ENCODE data around the gene HNF1B. TPM values are rescaled to one million over a fixed set of nuclear protein-coding genes. Genes with fewer than 3 reads are reported as not detected.

Gene HNF1B
- total RNA-seq, 1 donor from 2014 or later = 0.13 TPM

- Mint-ChIP-seq H3K9me3 (ENCODE audit: unreplicated experiment) (no peaks in the 10 kb centered on the region), H3K27me3 (ENCODE audit: unreplicated experiment) (no peaks in the 10 kb centered on the region), H3K27ac (ENCODE audit: unreplicated experiment) (no peak overlapping the region), H3K36me3 (ENCODE audit: low read depth, unreplicated experiment) (no peaks in the 10 kb centered on the region), H3K4me1 (ENCODE audit: unreplicated experiment) (no peaks in the 10 kb centered on the region), H3K4me3 (ENCODE audit: unreplicated experiment) (no peak overlapping the region)
- no peak for DNase-seq (ENCODE audit: low spot score)
- TF ChIP-seq, protein P1, sequence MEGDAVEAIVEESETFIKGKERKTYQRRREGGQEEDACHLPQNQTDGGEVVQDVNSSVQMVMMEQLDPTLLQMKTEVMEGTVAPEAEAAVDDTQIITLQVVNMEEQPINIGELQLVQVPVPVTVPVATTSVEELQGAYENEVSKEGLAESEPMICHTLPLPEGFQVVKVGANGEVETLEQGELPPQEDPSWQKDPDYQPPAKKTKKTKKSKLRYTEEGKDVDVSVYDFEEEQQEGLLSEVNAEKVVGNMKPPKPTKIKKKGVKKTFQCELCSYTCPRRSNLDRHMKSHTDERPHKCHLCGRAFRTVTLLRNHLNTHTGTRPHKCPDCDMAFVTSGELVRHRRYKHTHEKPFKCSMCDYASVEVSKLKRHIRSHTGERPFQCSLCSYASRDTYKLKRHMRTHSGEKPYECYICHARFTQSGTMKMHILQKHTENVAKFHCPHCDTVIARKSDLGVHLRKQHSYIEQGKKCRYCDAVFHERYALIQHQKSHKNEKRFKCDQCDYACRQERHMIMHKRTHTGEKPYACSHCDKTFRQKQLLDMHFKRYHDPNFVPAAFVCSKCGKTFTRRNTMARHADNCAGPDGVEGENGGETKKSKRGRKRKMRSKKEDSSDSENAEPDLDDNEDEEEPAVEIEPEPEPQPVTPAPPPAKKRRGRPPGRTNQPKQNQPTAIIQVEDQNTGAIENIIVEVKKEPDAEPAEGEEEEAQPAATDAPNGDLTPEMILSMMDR (IDR thresholded peaks at IDR 0.05; ENCODE audit: unreplicated experiment) = no peak
Observed at GRCh38 chr17:37781451-37781850, 36.6 kb upstream of the HNF1B start.

- no peak overlapping the region for H3K4me3 Mint-ChIP-seq (ENCODE audit: unreplicated experiment)
- TF ChIP-seq, protein P1 (IDR thresholded peaks at IDR 0.05; ENCODE audit: unreplicated experiment) = no peak
- no peak for DNase-seq (ENCODE audit: low spot score)
- no peaks in the 10 kb centered on the region for H3K36me3 Mint-ChIP-seq (ENCODE audit: low read depth, unreplicated experiment)
- no peaks in the 10 kb centered on the region for H3K27me3 Mint-ChIP-seq (ENCODE audit: unreplicated experiment)
- no peaks in the 10 kb centered on the region for H3K4me1 Mint-ChIP-seq (ENCODE audit: unreplicated experiment)
- no peaks in the 10 kb centered on the region for H3K9me3 Mint-ChIP-seq (ENCODE audit: unreplicated experiment)
- H3K27ac Mint-ChIP-seq (ENCODE audit: unreplicated experiment) = no peak overlapping the region
Observed at GRCh38 chr17:37779554-37779953, 34.7 kb upstream of the HNF1B start.

DNA sequence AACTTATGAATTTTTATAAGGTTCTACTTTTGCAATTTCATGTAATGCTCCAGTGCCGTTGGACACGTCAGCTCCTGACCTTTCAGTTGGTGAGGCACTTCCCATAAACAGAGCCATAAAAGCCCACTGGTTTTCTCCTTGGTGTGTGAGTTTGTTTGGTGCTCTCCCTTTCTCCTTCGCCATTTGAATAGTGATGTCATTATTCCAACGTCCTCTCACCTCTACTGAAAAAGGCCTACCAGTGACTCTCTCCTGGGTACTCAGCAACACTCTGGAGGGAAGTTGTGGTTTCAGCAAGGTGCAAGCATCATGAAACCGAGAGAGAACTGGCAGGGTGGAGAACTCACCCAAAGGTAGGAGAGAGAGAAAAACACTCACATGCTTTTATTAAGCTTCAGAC, 29.6 kb upstream of the HNF1B start:
- Mint-ChIP-seq H3K4me3 (ENCODE audit: unreplicated experiment) (no peak overlapping the region), H3K27me3 (ENCODE audit: unreplicated experiment) (peaks cover 2% of the 10 kb centered on the region), H3K4me1 (ENCODE audit: unreplicated experiment) (peaks cover 4% of the 10 kb centered on the region), H3K27ac (ENCODE audit: unreplicated experiment) (no peak overlapping the region), H3K36me3 (ENCODE audit: low read depth, unreplicated experiment) (no peaks in the 10 kb centered on the region), H3K9me3 (ENCODE audit: unreplicated experiment) (no peaks in the 10 kb centered on the region)
- DNase-seq (ENCODE audit: low spot score) = no peak
- TF ChIP-seq, protein P1 (IDR thresholded peaks at IDR 0.05; ENCODE audit: unreplicated experiment) = no peak

DNA sequence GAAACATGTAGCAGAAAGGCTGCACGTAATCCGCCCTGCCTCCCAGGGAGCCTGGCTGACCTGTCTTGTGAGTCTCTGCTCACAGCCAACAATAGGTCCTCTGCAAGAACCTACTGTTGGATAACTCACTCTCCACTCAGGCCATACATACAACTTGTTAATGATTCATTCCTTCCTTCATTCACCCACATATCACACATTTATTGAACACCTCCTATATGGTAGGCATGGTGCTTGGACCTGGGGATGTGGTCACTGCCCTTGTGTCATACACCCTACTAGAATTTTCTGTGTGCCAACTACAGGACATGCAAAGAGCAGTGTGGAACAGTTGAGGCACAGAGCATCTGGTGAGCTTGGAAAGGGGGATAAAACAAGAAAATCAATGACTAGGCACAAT, 28.1 kb upstream of the HNF1B start:
- TF ChIP-seq, protein P1 (IDR thresholded peaks at IDR 0.05; ENCODE audit: unreplicated experiment) = no peak
- Mint-ChIP-seq H3K9me3 (ENCODE audit: unreplicated experiment) (no peaks in the 10 kb centered on the region), H3K4me3 (ENCODE audit: unreplicated experiment) (no peak overlapping the region), H3K27ac (ENCODE audit: unreplicated experiment) (no peak overlapping the region), H3K27me3 (ENCODE audit: unreplicated experiment) (peaks cover 2% of the 10 kb centered on the region), H3K4me1 (ENCODE audit: unreplicated experiment) (peaks cover 4% of the 10 kb centered on the region), H3K36me3 (ENCODE audit: low read depth, unreplicated experiment) (no peaks in the 10 kb centered on the region)
- DNase-seq (ENCODE audit: low spot score) = no peak

DNA sequence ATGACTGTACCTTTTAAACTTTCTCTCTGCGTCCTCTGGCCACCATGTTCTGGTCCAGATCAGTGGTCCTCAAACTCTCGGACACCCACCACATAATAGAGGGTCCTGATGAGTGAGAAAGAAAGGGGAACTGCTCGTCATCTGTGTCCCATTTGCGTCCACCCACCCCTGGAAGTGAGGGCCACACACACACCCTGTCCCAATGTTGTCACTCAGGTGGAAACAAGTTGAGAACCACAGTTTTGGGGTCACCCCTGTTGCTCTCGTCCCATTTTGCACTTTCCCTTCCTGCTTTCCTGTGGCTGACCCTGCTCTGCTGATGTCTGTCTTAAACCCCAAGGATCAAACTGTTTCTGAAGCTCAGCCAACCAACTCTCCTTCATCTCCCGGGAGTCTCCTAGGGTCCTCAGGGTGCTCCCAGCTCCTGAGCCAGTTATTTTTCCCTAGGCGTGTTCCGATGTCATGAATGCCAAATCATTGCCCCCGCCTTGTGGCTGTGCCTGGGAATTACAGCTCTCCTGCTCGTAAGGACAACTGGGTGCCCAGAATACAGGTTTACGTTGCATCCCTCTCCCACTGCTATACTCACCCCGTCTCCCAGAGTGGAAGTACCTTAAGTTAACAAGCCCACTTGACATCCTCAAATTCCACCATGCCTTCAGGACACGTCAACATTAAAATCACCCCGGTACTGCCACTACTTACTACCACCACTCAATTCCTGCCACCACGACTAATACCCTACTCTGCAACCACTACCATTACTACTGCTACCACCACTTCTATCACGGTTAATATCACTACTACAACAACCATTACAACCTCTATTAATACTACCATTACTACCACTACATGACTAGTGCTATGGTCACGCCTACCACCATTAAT, 26.0 kb upstream of the HNF1B start:
- peak; percentile 73 for DNase-seq (ENCODE audit: low spot score)
- H3K27ac Mint-ChIP-seq (ENCODE audit: unreplicated experiment) = no peak overlapping the region
- H3K4me1 Mint-ChIP-seq (ENCODE audit: unreplicated experiment) = peaks cover 4% of the 10 kb centered on the region
- H3K27me3 Mint-ChIP-seq (ENCODE audit: unreplicated experiment) = peaks cover 2% of the 10 kb centered on the region
- H3K9me3 Mint-ChIP-seq (ENCODE audit: unreplicated experiment) = no peaks in the 10 kb centered on the region
- H3K4me3 Mint-ChIP-seq (ENCODE audit: unreplicated experiment) = no peak overlapping the region
- no peaks in the 10 kb centered on the region for H3K36me3 Mint-ChIP-seq (ENCODE audit: low read depth, unreplicated experiment)
- TF ChIP-seq, protein P1 (IDR thresholded peaks at IDR 0.05; ENCODE audit: unreplicated experiment) = peak; percentile 73

Measured in endothelial cell (in vitro differentiated cells).